ENCODE results near the gene CCDC167. TPM values are rescaled to one million over a fixed set of nuclear protein-coding genes. Genes with fewer than 3 reads are reported as not detected.

CCDC167 gene
- total and polyA plus RNA-seq, 2 of the 8 experiments (the other 6 are each of a cell fraction or from before 2014, with no cell fraction given): 11.0 to 26.5 TPM

DNA sequence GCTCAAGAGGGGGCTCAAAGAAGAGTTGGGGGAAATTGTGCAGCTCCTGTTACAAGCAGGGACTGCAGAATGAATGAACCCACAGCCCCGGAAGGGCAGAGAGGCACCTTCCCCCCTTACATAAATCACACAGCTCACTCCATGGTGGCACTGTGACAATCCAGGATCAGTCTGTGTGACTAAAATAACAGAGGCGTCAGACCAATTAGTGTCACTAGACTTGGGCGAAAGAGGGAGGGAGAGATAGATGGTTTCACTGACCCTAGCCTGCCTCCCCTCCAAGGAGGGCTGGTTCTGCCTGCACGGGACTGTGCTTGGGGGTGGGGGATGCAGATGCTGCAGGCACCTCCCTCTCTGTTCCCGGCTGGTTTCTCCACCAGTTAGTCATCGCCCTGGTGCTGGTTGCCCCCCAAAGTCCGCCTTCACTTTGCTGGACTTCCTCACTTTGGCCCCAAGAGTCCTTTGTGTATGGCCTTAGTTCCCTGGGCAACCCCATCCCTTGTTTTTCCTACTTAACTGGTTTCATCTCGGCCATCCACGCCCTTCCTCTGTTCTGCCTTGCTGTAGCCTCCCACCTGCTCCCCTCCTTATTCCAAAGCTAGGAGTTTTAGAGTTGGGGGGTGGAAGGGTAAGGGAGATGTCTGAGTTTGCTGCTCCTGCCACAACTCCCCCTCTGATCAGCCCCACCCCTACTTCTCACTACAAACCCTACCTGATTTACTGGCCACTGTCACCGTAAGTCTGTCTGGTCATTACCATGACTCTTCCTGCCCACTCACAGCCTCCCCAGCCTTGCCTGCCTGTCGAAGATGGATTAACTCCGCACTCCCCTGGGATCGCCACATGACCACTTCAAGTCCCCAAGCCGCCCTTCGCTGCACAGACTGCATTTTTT lies 17.7 kb downstream of the CCDC167 start (continued):
- TF ChIP-seq, protein P1, sequence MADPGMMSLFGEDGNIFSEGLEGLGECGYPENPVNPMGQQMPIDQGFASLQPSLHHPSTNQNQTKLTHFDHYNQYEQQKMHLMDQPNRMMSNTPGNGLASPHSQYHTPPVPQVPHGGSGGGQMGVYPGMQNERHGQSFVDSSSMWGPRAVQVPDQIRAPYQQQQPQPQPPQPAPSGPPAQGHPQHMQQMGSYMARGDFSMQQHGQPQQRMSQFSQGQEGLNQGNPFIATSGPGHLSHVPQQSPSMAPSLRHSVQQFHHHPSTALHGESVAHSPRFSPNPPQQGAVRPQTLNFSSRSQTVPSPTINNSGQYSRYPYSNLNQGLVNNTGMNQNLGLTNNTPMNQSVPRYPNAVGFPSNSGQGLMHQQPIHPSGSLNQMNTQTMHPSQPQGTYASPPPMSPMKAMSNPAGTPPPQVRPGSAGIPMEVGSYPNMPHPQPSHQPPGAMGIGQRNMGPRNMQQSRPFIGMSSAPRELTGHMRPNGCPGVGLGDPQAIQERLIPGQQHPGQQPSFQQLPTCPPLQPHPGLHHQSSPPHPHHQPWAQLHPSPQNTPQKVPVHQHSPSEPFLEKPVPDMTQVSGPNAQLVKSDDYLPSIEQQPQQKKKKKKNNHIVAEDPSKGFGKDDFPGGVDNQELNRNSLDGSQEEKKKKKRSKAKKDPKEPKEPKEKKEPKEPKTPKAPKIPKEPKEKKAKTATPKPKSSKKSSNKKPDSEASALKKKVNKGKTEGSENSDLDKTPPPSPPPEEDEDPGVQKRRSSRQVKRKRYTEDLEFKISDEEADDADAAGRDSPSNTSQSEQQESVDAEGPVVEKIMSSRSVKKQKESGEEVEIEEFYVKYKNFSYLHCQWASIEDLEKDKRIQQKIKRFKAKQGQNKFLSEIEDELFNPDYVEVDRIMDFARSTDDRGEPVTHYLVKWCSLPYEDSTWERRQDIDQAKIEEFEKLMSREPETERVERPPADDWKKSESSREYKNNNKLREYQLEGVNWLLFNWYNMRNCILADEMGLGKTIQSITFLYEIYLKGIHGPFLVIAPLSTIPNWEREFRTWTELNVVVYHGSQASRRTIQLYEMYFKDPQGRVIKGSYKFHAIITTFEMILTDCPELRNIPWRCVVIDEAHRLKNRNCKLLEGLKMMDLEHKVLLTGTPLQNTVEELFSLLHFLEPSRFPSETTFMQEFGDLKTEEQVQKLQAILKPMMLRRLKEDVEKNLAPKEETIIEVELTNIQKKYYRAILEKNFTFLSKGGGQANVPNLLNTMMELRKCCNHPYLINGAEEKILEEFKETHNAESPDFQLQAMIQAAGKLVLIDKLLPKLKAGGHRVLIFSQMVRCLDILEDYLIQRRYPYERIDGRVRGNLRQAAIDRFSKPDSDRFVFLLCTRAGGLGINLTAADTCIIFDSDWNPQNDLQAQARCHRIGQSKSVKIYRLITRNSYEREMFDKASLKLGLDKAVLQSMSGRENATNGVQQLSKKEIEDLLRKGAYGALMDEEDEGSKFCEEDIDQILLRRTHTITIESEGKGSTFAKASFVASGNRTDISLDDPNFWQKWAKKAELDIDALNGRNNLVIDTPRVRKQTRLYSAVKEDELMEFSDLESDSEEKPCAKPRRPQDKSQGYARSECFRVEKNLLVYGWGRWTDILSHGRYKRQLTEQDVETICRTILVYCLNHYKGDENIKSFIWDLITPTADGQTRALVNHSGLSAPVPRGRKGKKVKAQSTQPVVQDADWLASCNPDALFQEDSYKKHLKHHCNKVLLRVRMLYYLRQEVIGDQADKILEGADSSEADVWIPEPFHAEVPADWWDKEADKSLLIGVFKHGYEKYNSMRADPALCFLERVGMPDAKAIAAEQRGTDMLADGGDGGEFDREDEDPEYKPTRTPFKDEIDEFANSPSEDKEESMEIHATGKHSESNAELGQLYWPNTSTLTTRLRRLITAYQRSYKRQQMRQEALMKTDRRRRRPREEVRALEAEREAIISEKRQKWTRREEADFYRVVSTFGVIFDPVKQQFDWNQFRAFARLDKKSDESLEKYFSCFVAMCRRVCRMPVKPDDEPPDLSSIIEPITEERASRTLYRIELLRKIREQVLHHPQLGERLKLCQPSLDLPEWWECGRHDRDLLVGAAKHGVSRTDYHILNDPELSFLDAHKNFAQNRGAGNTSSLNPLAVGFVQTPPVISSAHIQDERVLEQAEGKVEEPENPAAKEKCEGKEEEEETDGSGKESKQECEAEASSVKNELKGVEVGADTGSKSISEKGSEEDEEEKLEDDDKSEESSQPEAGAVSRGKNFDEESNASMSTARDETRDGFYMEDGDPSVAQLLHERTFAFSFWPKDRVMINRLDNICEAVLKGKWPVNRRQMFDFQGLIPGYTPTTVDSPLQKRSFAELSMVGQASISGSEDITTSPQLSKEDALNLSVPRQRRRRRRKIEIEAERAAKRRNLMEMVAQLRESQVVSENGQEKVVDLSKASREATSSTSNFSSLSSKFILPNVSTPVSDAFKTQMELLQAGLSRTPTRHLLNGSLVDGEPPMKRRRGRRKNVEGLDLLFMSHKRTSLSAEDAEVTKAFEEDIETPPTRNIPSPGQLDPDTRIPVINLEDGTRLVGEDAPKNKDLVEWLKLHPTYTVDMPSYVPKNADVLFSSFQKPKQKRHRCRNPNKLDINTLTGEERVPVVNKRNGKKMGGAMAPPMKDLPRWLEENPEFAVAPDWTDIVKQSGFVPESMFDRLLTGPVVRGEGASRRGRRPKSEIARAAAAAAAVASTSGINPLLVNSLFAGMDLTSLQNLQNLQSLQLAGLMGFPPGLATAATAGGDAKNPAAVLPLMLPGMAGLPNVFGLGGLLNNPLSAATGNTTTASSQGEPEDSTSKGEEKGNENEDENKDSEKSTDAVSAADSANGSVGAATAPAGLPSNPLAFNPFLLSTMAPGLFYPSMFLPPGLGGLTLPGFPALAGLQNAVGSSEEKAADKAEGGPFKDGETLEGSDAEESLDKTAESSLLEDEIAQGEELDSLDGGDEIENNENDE (IDR thresholded peaks at IDR 0.05; ENCODE audit: insufficient replicate concordance, low read length): no peak
